ENCODE data around the gene ARID5B. TPM values are rescaled to one million over a fixed set of nuclear protein-coding genes. Genes with fewer than 3 reads are reported as not detected.

The ARID5B gene
- polyA plus RNA-seq, 1 experiment = 137 TPM

DNA sequence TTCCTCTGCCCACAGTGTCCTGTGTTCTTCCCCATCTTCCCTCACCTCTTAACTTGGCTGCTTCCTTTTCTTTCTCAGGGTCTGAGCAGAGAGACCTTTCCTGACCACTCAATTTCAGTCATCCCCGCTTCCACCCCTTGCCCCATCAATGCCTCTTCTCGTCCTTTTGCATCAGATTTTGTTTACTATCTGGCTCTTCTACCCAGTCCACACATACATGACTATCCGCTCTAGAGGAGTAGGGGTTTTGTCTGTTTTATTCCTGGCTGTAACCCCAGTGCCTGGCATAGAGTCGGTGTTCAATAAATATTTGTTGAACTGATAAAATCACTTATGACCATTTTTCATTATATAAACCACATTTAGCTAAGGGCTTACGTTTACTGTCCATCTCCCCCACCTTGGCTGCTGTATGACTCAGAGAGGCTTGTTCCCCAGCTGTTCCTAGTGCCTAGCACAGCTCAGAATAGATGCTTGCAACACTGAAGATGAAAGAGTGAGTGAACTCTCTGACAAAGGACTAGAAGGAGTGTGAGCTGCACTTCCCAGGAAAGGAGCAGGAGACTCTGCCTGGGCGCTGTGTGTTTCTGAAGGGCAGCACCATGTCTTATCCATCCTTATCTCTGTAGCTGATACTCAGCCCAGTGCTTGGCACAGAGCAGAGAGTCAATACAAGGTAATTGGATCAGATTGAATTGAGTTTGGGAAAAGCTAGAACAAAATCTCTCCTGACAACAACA lies 21.9 kb downstream of the ARID5B start:
- Histone ChIP-seq H3K9me3 (ENCODE audit: control insufficient read depth, insufficient read depth, low read length) (no peaks in the 10 kb centered on the region), H3K27ac (ENCODE audit: low read depth, low read length) (peak overlapping the region; percentile 77), H3K4me3 (ENCODE audit: low read depth, low read length) (no peak overlapping the region), H3K27me3 (ENCODE audit: control insufficient read depth, insufficient read depth, low read length) (no peaks in the 10 kb centered on the region)
- no peak for DNase-seq (ENCODE audit: low read depth, low spot score)
- TF ChIP-seq, protein P1, sequence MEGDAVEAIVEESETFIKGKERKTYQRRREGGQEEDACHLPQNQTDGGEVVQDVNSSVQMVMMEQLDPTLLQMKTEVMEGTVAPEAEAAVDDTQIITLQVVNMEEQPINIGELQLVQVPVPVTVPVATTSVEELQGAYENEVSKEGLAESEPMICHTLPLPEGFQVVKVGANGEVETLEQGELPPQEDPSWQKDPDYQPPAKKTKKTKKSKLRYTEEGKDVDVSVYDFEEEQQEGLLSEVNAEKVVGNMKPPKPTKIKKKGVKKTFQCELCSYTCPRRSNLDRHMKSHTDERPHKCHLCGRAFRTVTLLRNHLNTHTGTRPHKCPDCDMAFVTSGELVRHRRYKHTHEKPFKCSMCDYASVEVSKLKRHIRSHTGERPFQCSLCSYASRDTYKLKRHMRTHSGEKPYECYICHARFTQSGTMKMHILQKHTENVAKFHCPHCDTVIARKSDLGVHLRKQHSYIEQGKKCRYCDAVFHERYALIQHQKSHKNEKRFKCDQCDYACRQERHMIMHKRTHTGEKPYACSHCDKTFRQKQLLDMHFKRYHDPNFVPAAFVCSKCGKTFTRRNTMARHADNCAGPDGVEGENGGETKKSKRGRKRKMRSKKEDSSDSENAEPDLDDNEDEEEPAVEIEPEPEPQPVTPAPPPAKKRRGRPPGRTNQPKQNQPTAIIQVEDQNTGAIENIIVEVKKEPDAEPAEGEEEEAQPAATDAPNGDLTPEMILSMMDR (IDR thresholded peaks at IDR 0.05; ENCODE audit: low read depth, low read length) = no peak
- ChIA-PET POLR2A (interaction anchor here (0.5 to 0.7 kb wide), 3 partner anchors 9 to 850 kb away, joined by 3 to 5 read pairs (median 3); no protein-coding TSS in a partner anchor), CTCF (interaction anchor here (1.3 kb wide), 1 partner anchor 321 kb away, joined by 4 read pairs; no protein-coding TSS in a partner anchor)

DNA sequence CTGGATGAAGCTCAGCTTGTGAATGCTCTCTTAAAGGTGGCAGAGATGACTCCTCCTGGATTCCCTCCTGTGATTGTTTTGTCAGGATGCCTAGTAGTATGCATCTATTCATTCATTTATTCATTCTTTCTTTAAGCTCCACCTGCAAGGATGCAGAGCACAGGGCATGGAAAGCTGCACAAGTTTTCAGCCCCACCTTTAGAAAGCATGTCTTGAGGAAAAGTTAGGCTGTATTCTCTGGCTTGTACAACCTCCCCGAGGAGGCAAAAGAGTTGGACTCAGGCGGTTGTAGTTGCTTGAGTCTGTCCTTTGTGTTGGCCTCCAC lies 22.4 kb downstream of the ARID5B start:
- Histone ChIP-seq H3K27me3 (ENCODE audit: control insufficient read depth, insufficient read depth, low read length) (no peaks in the 10 kb centered on the region), H3K9me3 (ENCODE audit: control insufficient read depth, insufficient read depth, low read length) (no peaks in the 10 kb centered on the region), H3K27ac (ENCODE audit: low read depth, low read length) (peak overlapping the region; percentile 77), H3K4me3 (ENCODE audit: low read depth, low read length) (no peak overlapping the region)
- ChIA-PET POLR2A (interaction anchor here (0.7 kb wide), 1 partner anchor 8 kb away, joined by 5 read pairs; no protein-coding TSS in a partner anchor), CTCF (interaction anchor here (1.0 to 1.3 kb wide), 2 partner anchors 10 to 321 kb away, joined by 4 to 5 read pairs; no protein-coding TSS in a partner anchor)
- DNase-seq (ENCODE audit: low read depth, low spot score) = no peak
- TF ChIP-seq, protein P1 (IDR thresholded peaks at IDR 0.05; ENCODE audit: low read depth, low read length) = no peak

DNA sequence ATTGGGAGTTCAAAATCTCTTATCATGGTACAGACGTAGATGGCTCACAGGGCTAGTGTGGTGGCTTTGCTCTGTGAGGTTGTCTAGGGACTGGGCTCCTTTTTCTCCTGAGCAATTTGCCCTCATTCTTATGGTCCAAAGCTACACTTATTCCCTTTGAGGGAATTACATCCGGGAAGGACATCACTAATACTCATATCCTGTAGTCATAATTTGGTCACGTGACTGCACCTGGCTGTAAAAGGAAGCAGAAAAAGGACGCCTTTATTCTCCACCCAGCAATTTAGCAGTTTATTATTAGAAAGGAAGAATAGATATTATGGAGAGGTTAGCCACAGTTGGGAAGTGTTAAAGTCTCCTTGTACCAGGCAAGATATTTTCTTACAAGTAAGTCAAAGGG lies 28.1 kb downstream of the ARID5B start:
- TF ChIP-seq, protein P1 (IDR thresholded peaks at IDR 0.05; ENCODE audit: low read depth, low read length) = no peak
- Histone ChIP-seq H3K4me3 (ENCODE audit: low read depth, low read length) (no peak overlapping the region), H3K27ac (ENCODE audit: low read depth, low read length) (no peak overlapping the region), H3K9me3 (ENCODE audit: control insufficient read depth, insufficient read depth, low read length) (0 out of 2 replicates have a peak, but pooled peaks cover 3% of the 10 kb centered on the region), H3K27me3 (ENCODE audit: control insufficient read depth, insufficient read depth, low read length) (no peaks in the 10 kb centered on the region)
- ChIA-PET POLR2A (no interaction called here), CTCF (no interaction called here)
- DNase-seq (ENCODE audit: low read depth, low spot score) = no peak

DNA sequence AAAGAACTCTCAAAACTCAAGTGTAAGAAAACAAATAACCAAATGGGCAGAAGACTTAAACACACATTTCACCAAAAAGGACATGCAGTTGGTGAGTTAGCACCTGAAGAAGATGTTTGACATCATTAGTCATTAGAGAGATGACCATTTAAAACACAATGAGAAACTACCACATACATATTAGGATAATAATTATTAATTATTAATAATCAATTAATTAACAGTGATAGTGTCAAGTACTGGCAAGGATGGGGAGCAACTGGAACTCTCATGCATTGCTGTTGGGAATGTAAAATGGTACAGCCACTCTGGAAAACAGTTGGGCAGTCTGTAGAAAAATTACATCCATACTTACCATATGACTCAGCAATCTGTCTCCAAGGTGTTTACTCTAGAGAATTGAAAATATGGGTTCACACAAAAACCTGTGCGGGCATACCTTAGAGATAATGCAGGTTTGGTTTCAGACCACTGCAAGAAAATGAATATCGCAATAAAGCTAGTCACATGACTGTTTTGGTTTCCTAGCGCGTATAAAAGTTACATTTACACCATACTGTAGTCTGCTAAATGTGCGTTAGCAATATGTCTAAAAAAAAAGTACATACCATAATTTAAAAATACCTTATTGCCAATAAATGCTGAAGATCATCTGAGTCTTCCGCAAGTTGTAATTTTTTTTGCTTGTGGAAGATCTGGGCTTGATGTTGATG lies 30.3 kb downstream of the ARID5B start:
- no peak for DNase-seq (ENCODE audit: low read depth, low spot score)
- Histone ChIP-seq H3K27ac (ENCODE audit: low read depth, low read length) (no peak overlapping the region), H3K9me3 (ENCODE audit: control insufficient read depth, insufficient read depth, low read length) (0 out of 2 replicates have a peak, but pooled peaks cover 3% of the 10 kb centered on the region), H3K4me3 (ENCODE audit: low read depth, low read length) (no peak overlapping the region), H3K27me3 (ENCODE audit: control insufficient read depth, insufficient read depth, low read length) (no peaks in the 10 kb centered on the region)
- ChIA-PET POLR2A (interaction anchor here (1.0 kb wide), 1 partner anchor 8 kb away, joined by 5 read pairs; no protein-coding TSS in a partner anchor), CTCF (no interaction called here)
- TF ChIP-seq, protein P1 (IDR thresholded peaks at IDR 0.05; ENCODE audit: low read depth, low read length) = no peak

All from AG04450 (cell line).